ENCODE measurements around the gene CHST14. TPM values are rescaled to one million over a fixed set of nuclear protein-coding genes. Genes with fewer than 3 reads are reported as not detected.

CHST14 gene
- total and polyA plus RNA-seq, 2 donors from 2014 or later, result 11.9 to 14.3 TPM

GRCh38 chr15:40436892-40437751 is 33.7 kb upstream of the CHST14 start:
- intact Hi-C loops (cut with DNase I), result no loop called here
- FAIRE-seq (no peak), DNase-seq (peak in 3 of 5 donors; percentile 21 to 65 (median 26))
- Histone ChIP-seq H3K4me3 (ENCODE audit: low read length in 3 of 3) (peak overlapping the region in 1 of 3 donors; percentile 43), H3K9me3 (ENCODE audit: control insufficient read depth in 2 of 3, insufficient read depth in 1 of 3, low read length in 3 of 3) (no peaks in the 10 kb centered on the region), H3K36me3 (ENCODE audit: control insufficient read depth in 2 of 3, insufficient read depth in 3 of 3, low read length in 3 of 3) (no peaks in the 10 kb centered on the region), H3K27ac (ENCODE audit: low read depth in 2 of 2, low read length in 2 of 2) (no peak overlapping the region), H3K27me3 (ENCODE audit: control insufficient read depth, insufficient read depth, low read length) (peaks cover 9% of the 10 kb centered on the region), H3K4me1 (ENCODE audit: control insufficient read depth in 2 of 3, insufficient read depth in 2 of 3, low read depth in 1 of 3, low read length in 3 of 3) (peaks cover 0 to 21% (median 0%) of the 10 kb centered on the region in 3 donors), H3K9ac (ENCODE audit: low read length in 3 of 3) (peak overlapping the region in 1 of 3 donors; percentile 10)
- TF ChIP-seq, protein P1, sequence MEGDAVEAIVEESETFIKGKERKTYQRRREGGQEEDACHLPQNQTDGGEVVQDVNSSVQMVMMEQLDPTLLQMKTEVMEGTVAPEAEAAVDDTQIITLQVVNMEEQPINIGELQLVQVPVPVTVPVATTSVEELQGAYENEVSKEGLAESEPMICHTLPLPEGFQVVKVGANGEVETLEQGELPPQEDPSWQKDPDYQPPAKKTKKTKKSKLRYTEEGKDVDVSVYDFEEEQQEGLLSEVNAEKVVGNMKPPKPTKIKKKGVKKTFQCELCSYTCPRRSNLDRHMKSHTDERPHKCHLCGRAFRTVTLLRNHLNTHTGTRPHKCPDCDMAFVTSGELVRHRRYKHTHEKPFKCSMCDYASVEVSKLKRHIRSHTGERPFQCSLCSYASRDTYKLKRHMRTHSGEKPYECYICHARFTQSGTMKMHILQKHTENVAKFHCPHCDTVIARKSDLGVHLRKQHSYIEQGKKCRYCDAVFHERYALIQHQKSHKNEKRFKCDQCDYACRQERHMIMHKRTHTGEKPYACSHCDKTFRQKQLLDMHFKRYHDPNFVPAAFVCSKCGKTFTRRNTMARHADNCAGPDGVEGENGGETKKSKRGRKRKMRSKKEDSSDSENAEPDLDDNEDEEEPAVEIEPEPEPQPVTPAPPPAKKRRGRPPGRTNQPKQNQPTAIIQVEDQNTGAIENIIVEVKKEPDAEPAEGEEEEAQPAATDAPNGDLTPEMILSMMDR (IDR thresholded peaks at IDR 0.05; ENCODE audit: borderline replicate concordance, extremely low read depth, insufficient read depth), result no peak

DNA sequence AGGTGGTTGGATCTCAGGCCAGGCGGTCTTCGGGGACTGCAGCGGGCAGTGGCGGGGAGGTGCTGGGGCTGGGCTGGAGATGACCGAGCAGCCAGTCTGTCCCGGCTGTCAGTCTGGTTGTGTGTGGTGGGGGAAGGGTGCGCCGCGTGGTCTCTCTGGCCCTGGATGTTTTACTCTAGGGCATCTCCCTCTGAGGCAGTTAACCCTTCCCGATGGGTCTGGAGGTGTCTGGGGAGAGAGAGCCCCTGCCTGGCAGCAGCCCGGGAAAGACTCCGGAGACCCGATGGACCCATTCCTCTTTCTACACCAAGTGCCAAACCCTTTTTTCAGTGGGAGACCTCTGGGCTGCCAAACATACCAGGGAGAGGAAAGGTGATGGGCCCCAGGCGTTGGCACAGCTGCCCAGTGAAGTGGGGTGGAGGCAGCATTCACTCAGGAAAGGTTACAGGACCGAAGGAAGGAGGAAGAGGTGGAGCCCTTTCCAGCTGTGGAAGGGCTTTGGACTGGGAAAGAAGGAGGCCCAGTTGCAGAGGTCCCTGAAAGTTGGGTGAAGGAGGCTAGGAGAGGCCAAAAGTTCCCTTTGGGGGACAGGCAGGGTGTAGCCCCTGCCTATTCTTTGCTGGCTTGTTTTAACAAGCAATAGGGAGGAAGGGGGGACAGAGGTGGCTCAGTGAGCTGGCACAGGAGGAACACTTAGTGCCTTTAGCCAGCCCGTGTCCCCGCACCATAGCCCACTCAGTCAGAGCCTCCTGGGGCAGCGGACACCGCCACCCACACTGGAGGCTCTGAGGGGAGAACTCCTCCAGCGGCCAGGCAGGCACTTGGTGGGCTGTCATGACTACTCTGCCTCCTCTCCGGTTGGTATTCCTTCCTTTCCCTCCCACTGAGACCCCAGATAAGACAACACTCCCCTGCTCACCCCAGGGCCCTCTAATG is 32.8 kb upstream of the CHST14 start:
- DNase-seq, result peak in 1 of 5 donors; percentile 65
- Histone ChIP-seq H3K4me3 (ENCODE audit: low read length in 3 of 3) (no peak overlapping the region), H3K9ac (ENCODE audit: low read length in 3 of 3) (no peak overlapping the region), H3K36me3 (ENCODE audit: control insufficient read depth in 2 of 3, insufficient read depth in 3 of 3, low read length in 3 of 3) (no peaks in the 10 kb centered on the region), H3K27me3 (ENCODE audit: control insufficient read depth, insufficient read depth, low read length) (peaks cover 9% of the 10 kb centered on the region), H3K27ac (ENCODE audit: low read depth in 2 of 2, low read length in 2 of 2) (no peak overlapping the region), H3K4me1 (ENCODE audit: control insufficient read depth in 2 of 3, insufficient read depth in 2 of 3, low read depth in 1 of 3, low read length in 3 of 3) (peaks cover 0 to 21% (median 0%) of the 10 kb centered on the region in 3 donors), H3K9me3 (ENCODE audit: control insufficient read depth in 2 of 3, insufficient read depth in 1 of 3, low read length in 3 of 3) (no peaks in the 10 kb centered on the region)
- FAIRE-seq, result no peak
- TF ChIP-seq, protein P1 (IDR thresholded peaks at IDR 0.05; ENCODE audit: borderline replicate concordance, extremely low read depth, insufficient read depth), result no peak
- intact Hi-C loops (cut with DNase I), result no loop called here

GRCh38 chr15:40438712-40439111 is 32.1 kb upstream of the CHST14 start:
- FAIRE-seq, result no peak
- TF ChIP-seq, protein P1 (IDR thresholded peaks at IDR 0.05; ENCODE audit: borderline replicate concordance, extremely low read depth, insufficient read depth), result no peak

More at GRCh38 chr15:40438712-40439111, 32.1 kb upstream of the CHST14 start:
- Histone ChIP-seq H3K4me3 (ENCODE audit: low read length in 3 of 3) (no peak overlapping the region), H3K27me3 (ENCODE audit: control insufficient read depth, insufficient read depth, low read length) (peaks cover 9% of the 10 kb centered on the region), H3K27ac (ENCODE audit: low read depth in 2 of 2, low read length in 2 of 2) (no peak overlapping the region), H3K9ac (ENCODE audit: low read length in 3 of 3) (no peak overlapping the region), H3K36me3 (ENCODE audit: control insufficient read depth in 2 of 3, insufficient read depth in 3 of 3, low read length in 3 of 3) (no peaks in the 10 kb centered on the region), H3K4me1 (ENCODE audit: control insufficient read depth in 2 of 3, insufficient read depth in 2 of 3, low read depth in 1 of 3, low read length in 3 of 3) (peaks cover 0 to 26% (median 0%) of the 10 kb centered on the region in 3 donors), H3K9me3 (ENCODE audit: control insufficient read depth in 2 of 3, insufficient read depth in 1 of 3, low read length in 3 of 3) (no peaks in the 10 kb centered on the region)
- intact Hi-C loops (cut with DNase I), result no loop called here
- no peak for DNase-seq
